ENCODE measurements around the gene GJB6. TPM values are rescaled to one million over a fixed set of nuclear protein-coding genes. Genes with fewer than 3 reads are reported as not detected.
"Not testable (repeated sequence)": the region's sequence is repeated elsewhere in the genome, so short reads cannot be mapped to it uniquely, and the experiment has no call there.

Gene GJB6
- not detected for polyA plus RNA-seq (2013, experiment 1 of 4)
- not detected for polyA plus RNA-seq (2013, experiment 2 of 4)
- polyA plus RNA-seq (2013, experiment 3 of 4): not detected
- polyA plus RNA-seq (2013, experiment 4 of 4): not detected

DNA sequence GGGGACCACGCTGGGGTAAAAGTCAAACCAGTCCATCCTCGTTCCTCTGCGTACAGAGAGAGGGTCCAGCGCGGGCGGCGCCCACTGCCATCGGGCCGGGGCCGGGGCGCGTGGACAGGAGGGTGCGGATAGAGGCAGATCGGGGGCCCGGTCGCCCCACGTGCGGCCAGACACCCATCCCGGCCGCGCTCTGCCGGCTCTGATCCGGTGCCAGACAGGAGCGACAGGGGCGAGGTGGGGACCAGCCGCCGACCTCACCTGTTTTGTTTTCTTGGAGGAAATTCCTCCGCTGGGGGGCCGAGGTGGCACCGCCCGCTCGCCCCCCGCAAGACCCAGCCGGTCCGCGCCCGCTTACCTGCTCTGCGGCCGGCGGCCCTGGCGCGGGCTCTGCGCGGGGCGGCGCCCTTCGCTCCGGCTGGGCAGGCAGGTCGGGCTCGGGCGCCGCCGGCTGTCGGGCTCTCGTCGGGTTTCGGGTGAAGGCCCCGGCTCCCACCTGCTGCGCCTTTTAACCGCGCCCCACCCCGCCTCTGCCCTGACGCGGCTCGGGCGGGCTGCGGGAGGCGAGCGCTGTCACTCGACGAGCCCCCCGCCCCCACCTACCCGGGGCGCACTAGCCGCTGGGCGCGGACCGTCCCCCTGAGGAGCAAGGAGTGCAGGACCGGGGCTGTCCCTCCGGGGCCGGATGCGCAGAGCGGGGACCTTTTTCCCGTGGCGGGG, at the start of gene GJB6:
TSS of gene GJB6 (minus strand) at position 481 of the 717 bp plus-strand sequence. CDS start 8,839 bp downstream, outside the sequence.
- WGBS, 2 experiments: 1% methylated on average over 85 of the region's 85 CpGs
- H3K4me3 ChIP-seq (ENCODE audit: insufficient read depth, low read depth, low read length): peak within 1 kb of the TSS; percentile 23
- H3K4me1 ChIP-seq (ENCODE audit: control insufficient read depth, insufficient read depth, low read length): peaks cover 5% of the 10 kb centered on the region
- no peaks in the 10 kb centered on the region for H3K36me3 ChIP-seq (ENCODE audit: control insufficient read depth, insufficient read depth, low read length)
- H3K27me3 ChIP-seq (ENCODE audit: control insufficient read depth, insufficient read depth, low read length, poor library complexity, severe bottlenecking): peaks cover 57% of the 10 kb centered on the region
- H3K27ac ChIP-seq (ENCODE audit: insufficient read depth, low read depth, low read length, poor library complexity, severe bottlenecking): no peak within 1 kb of the TSS
- no peaks in the 10 kb centered on the region for H3K9me3 ChIP-seq (ENCODE audit: control insufficient read depth, low read length)

- H3K4me1 ChIP-seq (ENCODE audit: control insufficient read depth, insufficient read depth, low read length); H3K9me3 ChIP-seq (ENCODE audit: control insufficient read depth, low read length); H3K27me3 ChIP-seq (ENCODE audit: control insufficient read depth, insufficient read depth, low read length, poor library complexity, severe bottlenecking); H3K27ac ChIP-seq (ENCODE audit: insufficient read depth, low read depth, low read length, poor library complexity, severe bottlenecking); H3K36me3 ChIP-seq (ENCODE audit: control insufficient read depth, insufficient read depth, low read length); H3K4me3 ChIP-seq (ENCODE audit: insufficient read depth, low read depth, low read length): not testable (repeated sequence)
- WGBS, 2 experiments: 94% methylated on average over 5 of the region's 5 CpGs
These were observed 44.8 kb upstream of the GJB6 start for GRCh38 chr13:20276901-20277300.

GRCh38 chr13:20274466-20274865, 42.3 kb upstream of the GJB6 start:
- H3K4me3 ChIP-seq (ENCODE audit: insufficient read depth, low read depth, low read length): no peak overlapping the region
- 88 to 98% methylated on average over 3 of the region's 4 CpGs for WGBS, 2 experiments
- H3K27ac ChIP-seq (ENCODE audit: insufficient read depth, low read depth, low read length, poor library complexity, severe bottlenecking): no peak overlapping the region
- no peaks in the 10 kb centered on the region for H3K9me3 ChIP-seq (ENCODE audit: control insufficient read depth, low read length)
- H3K36me3 ChIP-seq (ENCODE audit: control insufficient read depth, insufficient read depth, low read length): no peaks in the 10 kb centered on the region
- no peaks in the 10 kb centered on the region for H3K27me3 ChIP-seq (ENCODE audit: control insufficient read depth, insufficient read depth, low read length, poor library complexity, severe bottlenecking)
- no peaks in the 10 kb centered on the region for H3K4me1 ChIP-seq (ENCODE audit: control insufficient read depth, insufficient read depth, low read length)

DNA sequence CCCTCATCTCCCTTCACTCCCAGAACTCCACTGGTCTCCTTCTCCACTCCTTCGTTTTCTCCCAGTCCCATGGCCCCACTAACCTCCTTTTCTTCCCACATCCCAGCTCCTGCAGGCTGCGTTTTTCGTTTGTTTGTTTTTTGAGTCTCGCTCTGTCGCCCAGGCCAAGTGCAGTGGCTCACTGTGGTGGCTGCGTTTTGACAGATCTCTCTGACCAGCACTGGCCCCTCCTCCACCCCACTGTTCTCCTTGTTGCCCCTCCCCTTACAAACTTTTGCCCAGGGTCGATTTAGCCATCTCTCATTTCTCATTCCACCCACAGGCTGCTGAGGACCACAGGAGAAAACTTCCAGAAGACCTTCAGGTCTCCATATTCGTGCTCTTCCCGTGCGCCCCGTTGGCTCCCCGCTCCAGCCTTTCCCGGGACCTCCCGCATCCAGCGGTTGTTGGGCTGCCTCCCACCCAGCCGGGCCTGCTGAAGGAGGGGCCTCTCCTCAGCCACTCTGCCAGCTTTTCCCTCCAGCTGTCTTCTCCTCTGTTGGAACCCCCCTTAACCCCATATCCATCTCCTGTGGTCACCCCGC, 40.6 kb upstream of the GJB6 start:
- H3K36me3 ChIP-seq (ENCODE audit: control insufficient read depth, insufficient read depth, low read length): no peaks in the 10 kb centered on the region
- 83 to 84% methylated on average over 17 of the region's 17 CpGs for WGBS, 2 experiments
- H3K9me3 ChIP-seq (ENCODE audit: control insufficient read depth, low read length): no peaks in the 10 kb centered on the region

GRCh38 chr13:20272104-20272503, 40.0 kb upstream of the GJB6 start:
- no peaks in the 10 kb centered on the region for H3K4me1 ChIP-seq (ENCODE audit: control insufficient read depth, insufficient read depth, low read length)
- H3K27ac ChIP-seq (ENCODE audit: insufficient read depth, low read depth, low read length, poor library complexity, severe bottlenecking): no peak overlapping the region
- H3K9me3 ChIP-seq (ENCODE audit: control insufficient read depth, low read length): no peaks in the 10 kb centered on the region
- no peaks in the 10 kb centered on the region for H3K36me3 ChIP-seq (ENCODE audit: control insufficient read depth, insufficient read depth, low read length)
- no peak overlapping the region for H3K4me3 ChIP-seq (ENCODE audit: insufficient read depth, low read depth, low read length)
- WGBS, 2 experiments: 92 to 93% methylated on average over 2 of the region's 2 CpGs
- H3K27me3 ChIP-seq (ENCODE audit: control insufficient read depth, insufficient read depth, low read length, poor library complexity, severe bottlenecking): no peaks in the 10 kb centered on the region

More for the DNA sequence above, 40.6 kb upstream of the GJB6 start:
- Histone ChIP-seq H3K4me3 (ENCODE audit: insufficient read depth, low read depth, low read length) (no peak overlapping the region), H3K4me1 (ENCODE audit: control insufficient read depth, insufficient read depth, low read length) (no peaks in the 10 kb centered on the region), H3K27ac (ENCODE audit: insufficient read depth, low read depth, low read length, poor library complexity, severe bottlenecking) (no peak overlapping the region), H3K27me3 (ENCODE audit: control insufficient read depth, insufficient read depth, low read length, poor library complexity, severe bottlenecking) (no peaks in the 10 kb centered on the region)

GRCh38 chr13:20271441-20271840, 39.3 kb upstream of the GJB6 start:
- WGBS, 2 experiments: 78 to 79% methylated on average over 4 of the region's 4 CpGs
- no peaks in the 10 kb centered on the region for H3K36me3 ChIP-seq (ENCODE audit: control insufficient read depth, insufficient read depth, low read length)
- H3K27ac ChIP-seq (ENCODE audit: insufficient read depth, low read depth, low read length, poor library complexity, severe bottlenecking): no peak overlapping the region
- no peaks in the 10 kb centered on the region for H3K27me3 ChIP-seq (ENCODE audit: control insufficient read depth, insufficient read depth, low read length, poor library complexity, severe bottlenecking)
- H3K4me1 ChIP-seq (ENCODE audit: control insufficient read depth, insufficient read depth, low read length): no peaks in the 10 kb centered on the region
- no peak overlapping the region for H3K4me3 ChIP-seq (ENCODE audit: insufficient read depth, low read depth, low read length)
- H3K9me3 ChIP-seq (ENCODE audit: control insufficient read depth, low read length): no peaks in the 10 kb centered on the region

GRCh38 chr13:20270163-20270865, 38.2 kb upstream of the GJB6 start:
- Histone ChIP-seq H3K27ac (ENCODE audit: insufficient read depth, low read depth, low read length, poor library complexity, severe bottlenecking) (no peak overlapping the region), H3K27me3 (ENCODE audit: control insufficient read depth, insufficient read depth, low read length, poor library complexity, severe bottlenecking) (no peaks in the 10 kb centered on the region), H3K4me1 (ENCODE audit: control insufficient read depth, insufficient read depth, low read length) (no peaks in the 10 kb centered on the region), H3K4me3 (ENCODE audit: insufficient read depth, low read depth, low read length) (no peak overlapping the region), H3K9me3 (ENCODE audit: control insufficient read depth, low read length) (no peaks in the 10 kb centered on the region), H3K36me3 (ENCODE audit: control insufficient read depth, insufficient read depth, low read length) (no peaks in the 10 kb centered on the region)
- 92 to 93% methylated on average over 9 of the region's 9 CpGs for WGBS, 2 experiments

- Histone ChIP-seq H3K27ac (ENCODE audit: insufficient read depth, low read depth, low read length, poor library complexity, severe bottlenecking) (no peak overlapping the region), H3K4me3 (ENCODE audit: insufficient read depth, low read depth, low read length) (no peak overlapping the region), H3K4me1 (ENCODE audit: control insufficient read depth, insufficient read depth, low read length) (no peaks in the 10 kb centered on the region), H3K27me3 (ENCODE audit: control insufficient read depth, insufficient read depth, low read length, poor library complexity, severe bottlenecking) (no peaks in the 10 kb centered on the region), H3K9me3 (ENCODE audit: control insufficient read depth, low read length) (no peaks in the 10 kb centered on the region), H3K36me3 (ENCODE audit: control insufficient read depth, insufficient read depth, low read length) (no peaks in the 10 kb centered on the region)
- 92% methylated on average over 9 of the region's 9 CpGs for WGBS, 2 experiments
These were observed 32.3 kb upstream of the GJB6 start for GRCh38 chr13:20264271-20265018.

- H3K27me3 ChIP-seq (ENCODE audit: control insufficient read depth, insufficient read depth, low read length, poor library complexity, severe bottlenecking): no peaks in the 10 kb centered on the region
- H3K4me3 ChIP-seq (ENCODE audit: insufficient read depth, low read depth, low read length): no peak overlapping the region
- no peaks in the 10 kb centered on the region for H3K9me3 ChIP-seq (ENCODE audit: control insufficient read depth, low read length)
- WGBS, 2 experiments: 93 to 94% methylated on average over 7 to 8 of the region's 8 CpGs
- no peaks in the 10 kb centered on the region for H3K36me3 ChIP-seq (ENCODE audit: control insufficient read depth, insufficient read depth, low read length)
- no peak overlapping the region for H3K27ac ChIP-seq (ENCODE audit: insufficient read depth, low read depth, low read length, poor library complexity, severe bottlenecking)
- H3K4me1 ChIP-seq (ENCODE audit: control insufficient read depth, insufficient read depth, low read length): no peaks in the 10 kb centered on the region
These were observed 31.4 kb upstream of the GJB6 start for GRCh38 chr13:20263393-20264044.

All from ectodermal cell (in vitro differentiated cells).